Tibial nerve (tissue), 3 donors: Measurements from ENCODE around the gene REEP6.

ENCODE experiments used
- CTCF ChIP-seq, 5 experiments: fragments of 200-600 bp in 3 of 5; fragments of 450-650 bp in 2 of 5; sonication (generic) in 3 of 5; IDR thresholded peaks; one replicate each; pipeline ENCODE4 v1.5.1; 2016 to 2019; ENCODE audit warnings: antibody characterized with exemption in 5 of 5, mild to moderate bottlenecking in 3 of 5, moderate library complexity in 2 of 5
- POLR2A ChIP-seq, 2 donors: fragments of 450-650 bp; IDR thresholded peaks; one replicate each; pipeline ENCODE4 v1.6.1; 2017; ENCODE audit warnings: antibody characterized with exemption in 2 of 2, mild to moderate bottlenecking in 2 of 2, moderate library complexity in 2 of 2

- no peak for TF ChIP-seq CTCF (IDR thresholded peaks at IDR 0.05)
- TF ChIP-seq POLR2A (IDR thresholded peaks at IDR 0.05) = no peak
Observed at GRCh38 chr19:1528596-1529429, 37.8 kb downstream of the REEP6 start.
